Fibroblast of pulmonary artery (primary cell): Measurements from ENCODE around the gene TRPV6.

Source experiments
- DNase-seq: peaks from one replicate; pipeline ENCODE4 v3.0.0-alpha.2; 2010; ENCODE audit warnings: low read depth
- H3K4me3 ChIP-seq: replicated peaks from 2 replicates; pipeline ENCODE4 v1.5.1; 2011; ENCODE audit warnings: low read depth, mild to moderate bottlenecking, control low read depth, low read length, moderate library complexity
- CTCF ChIP-seq: IDR thresholded peaks from 2 replicates; pipeline ENCODE4 v1.5.1; 2011; ENCODE audit warnings: mild to moderate bottlenecking, control low read depth, low read length, inconsistent platforms; ENCODE audit errors: missing control alignments

The TRPV6 gene

GRCh38 chr7:142916508-142916907 is 31.0 kb upstream of the TRPV6 start:
- no peak for TF ChIP-seq CTCF
- no peak for DNase-seq

GRCh38 chr7:142915315-142915714 is 29.8 kb upstream of the TRPV6 start:
- DNase-seq: no peak
- no peak overlapping the region for H3K4me3 ChIP-seq
- no peak for TF ChIP-seq CTCF

More at GRCh38 chr7:142916508-142916907, 31.0 kb upstream of the TRPV6 start:
- H3K4me3 ChIP-seq: no peak overlapping the region

GRCh38 chr7:142914121-142914520 is 28.6 kb upstream of the TRPV6 start:
- DNase-seq: no peak
- H3K4me3 ChIP-seq: no peak overlapping the region
- TF ChIP-seq CTCF: no peak

- DNase-seq: no peak
- no peak overlapping the region for H3K4me3 ChIP-seq
- TF ChIP-seq CTCF: no peak
Observed at GRCh38 chr7:142913566-142913965, 28.0 kb upstream of the TRPV6 start.

GRCh38 chr7:142913051-142913450 is 27.5 kb upstream of the TRPV6 start:
- no peak for DNase-seq
- no peak for TF ChIP-seq CTCF
- H3K4me3 ChIP-seq: no peak overlapping the region

GRCh38 chr7:142910481-142910880 is 24.9 kb upstream of the TRPV6 start:
- no peak overlapping the region for H3K4me3 ChIP-seq
- DNase-seq: no peak

More at GRCh38 chr7:142910481-142910880, 24.9 kb upstream of the TRPV6 start:
- TF ChIP-seq CTCF: no peak
